ENCODE data around the gene LMBR1L. TPM values are rescaled to one million over a fixed set of nuclear protein-coding genes. Genes with fewer than 3 reads are reported as not detected.
"Not testable (repeated sequence)": the region's sequence is repeated elsewhere in the genome, so short reads cannot be mapped to it uniquely, and the experiment has no call there.

LMBR1L gene
- total RNA-seq, 2 donors from 2014 or later: 55.4 to 74.9 TPM

GRCh38 chr12:49088932-49089330 lies 21.7 kb downstream of the LMBR1L start:
- H3K27me3 Mint-ChIP-seq: peaks cover 17 to 29% of the 10 kb centered on the region in 2 donors
- H3K36me3 Mint-ChIP-seq: no peaks in the 10 kb centered on the region
- H3K4me3 Mint-ChIP-seq: peak overlapping the region; percentile 62
- DNase-seq (ENCODE audit: low spot score) (no peak), ATAC-seq (no peak)
- no peak overlapping the region for H3K27ac Mint-ChIP-seq
- H3K9me3 Mint-ChIP-seq: no peaks in the 10 kb centered on the region
- H3K4me1 Mint-ChIP-seq (ENCODE audit: low read depth in 2 of 2): peaks cover 33 to 47% of the 10 kb centered on the region in 2 donors

GRCh38 chr12:49088150-49088931 lies 22.3 kb downstream of the LMBR1L start:
- H3K36me3 Mint-ChIP-seq: no peaks in the 10 kb centered on the region
- H3K4me1 Mint-ChIP-seq (ENCODE audit: low read depth in 2 of 2): peaks cover 33 to 42% of the 10 kb centered on the region in 2 donors
- DNase-seq (ENCODE audit: low spot score): peak; percentile 86
- peak; percentile 92 to 93 for ATAC-seq
- peak overlapping the region in 1 of 2 donors; percentile 18 for H3K27ac Mint-ChIP-seq
- H3K4me3 Mint-ChIP-seq: peak overlapping the region; percentile 62
- no peaks in the 10 kb centered on the region for H3K9me3 Mint-ChIP-seq
- H3K27me3 Mint-ChIP-seq: peaks cover 12 to 23% of the 10 kb centered on the region in 2 donors

- H3K36me3 Mint-ChIP-seq: no peaks in the 10 kb centered on the region
- peaks cover 30 to 32% of the 10 kb centered on the region in 2 donors for H3K4me1 Mint-ChIP-seq (ENCODE audit: low read depth in 2 of 2)
- H3K27me3 Mint-ChIP-seq: peaks cover 9 to 18% of the 10 kb centered on the region in 2 donors
- H3K4me3 Mint-ChIP-seq: no peak overlapping the region
- ATAC-seq (no peak), DNase-seq (ENCODE audit: low spot score) (no peak)
- H3K9me3 Mint-ChIP-seq: no peaks in the 10 kb centered on the region
- peak overlapping the region in 1 of 2 donors; percentile 13 for H3K27ac Mint-ChIP-seq
These were observed 24.5 kb downstream of the LMBR1L start for GRCh38 chr12:49086116-49086515.

- DNase-seq (ENCODE audit: low spot score) (no peak), ATAC-seq (no peak)
- H3K36me3 Mint-ChIP-seq: no peaks in the 10 kb centered on the region
- H3K4me3 Mint-ChIP-seq: no peak overlapping the region
- H3K27me3 Mint-ChIP-seq: peaks cover 5 to 8% of the 10 kb centered on the region in 2 donors
- H3K4me1 Mint-ChIP-seq (ENCODE audit: low read depth in 2 of 2): peaks cover 18 to 20% of the 10 kb centered on the region in 2 donors
- no peaks in the 10 kb centered on the region for H3K9me3 Mint-ChIP-seq
- H3K27ac Mint-ChIP-seq: no peak overlapping the region
These were observed 26.2 kb downstream of the LMBR1L start for GRCh38 chr12:49084438-49084837.

GRCh38 chr12:49079793-49080192 lies 30.9 kb downstream of the LMBR1L start:
- no peaks in the 10 kb centered on the region for H3K36me3 Mint-ChIP-seq
- no peak for ATAC-seq
- no peaks in the 10 kb centered on the region for H3K9me3 Mint-ChIP-seq
- no peak overlapping the region for H3K27ac Mint-ChIP-seq
- no peak for DNase-seq (ENCODE audit: low spot score)
- H3K4me3 Mint-ChIP-seq: no peak overlapping the region
- no peaks in the 10 kb centered on the region for H3K4me1 Mint-ChIP-seq (ENCODE audit: low read depth in 2 of 2)
- peaks cover 0 to 3% of the 10 kb centered on the region in 2 donors for H3K27me3 Mint-ChIP-seq

GRCh38 chr12:49070971-49071370 lies 39.7 kb downstream of the LMBR1L start:
- ATAC-seq: no peak
- Mint-ChIP-seq H3K27me3 (no peaks in the 10 kb centered on the region), H3K36me3 (no peaks in the 10 kb centered on the region), H3K9me3 (no peaks in the 10 kb centered on the region), H3K27ac (peak overlapping the region; percentile 93 to 99), H3K4me1 (ENCODE audit: low read depth in 2 of 2) (peaks cover 28 to 31% of the 10 kb centered on the region in 2 donors), H3K4me3 (peak overlapping the region; percentile 12)
- no peak for DNase-seq (ENCODE audit: low spot score)

- Mint-ChIP-seq H3K4me1 (ENCODE audit: low read depth in 2 of 2) (peaks cover 28 to 34% of the 10 kb centered on the region in 2 donors), H3K9me3 (no peaks in the 10 kb centered on the region), H3K27ac (peak within 1 kb of the TSS; percentile 93 to 99), H3K36me3 (no peaks in the 10 kb centered on the region), H3K4me3 (peak within 1 kb of the TSS; percentile 98), H3K27me3 (no peaks in the 10 kb centered on the region)
- DNase-seq (ENCODE audit: low spot score): peak; percentile 100
- peak; percentile 100 for ATAC-seq
These were observed 40.9 kb downstream of the LMBR1L start, which contains the start of gene RHEBL1 for GRCh38 chr12:49069507-49070346. Gene RHEBL1 (minus strand): TSS chr12:49069979. CDS start chr12:49069785, 194 bp downstream.

GRCh38 chr12:49068879-49069506 lies 41.7 kb downstream of the LMBR1L start:
- Mint-ChIP-seq H3K9me3 (no peaks in the 10 kb centered on the region), H3K27ac (peak overlapping the region; percentile 93 to 99), H3K4me3 (peak overlapping the region; percentile 98), H3K4me1 (ENCODE audit: low read depth in 2 of 2) (peaks cover 31 to 36% of the 10 kb centered on the region in 2 donors), H3K36me3 (peaks cover 3% of the 10 kb centered on the region), H3K27me3 (no peaks in the 10 kb centered on the region)
- no peak for ATAC-seq
- no peak for DNase-seq (ENCODE audit: low spot score)

GRCh38 chr12:49066120-49066519 lies 44.5 kb downstream of the LMBR1L start:
- Mint-ChIP-seq H3K27me3 (no peaks in the 10 kb centered on the region), H3K4me3 (no peak overlapping the region), H3K27ac (no peak overlapping the region), H3K36me3 (peaks cover 7% of the 10 kb centered on the region), H3K4me1 (ENCODE audit: low read depth in 2 of 2) (peaks cover 31 to 33% of the 10 kb centered on the region in 2 donors), H3K9me3 (no peaks in the 10 kb centered on the region)
- DNase-seq (ENCODE audit: low spot score) (no peak), ATAC-seq (no peak)

GRCh38 chr12:49064767-49065152 lies 45.9 kb downstream of the LMBR1L start:
- Mint-ChIP-seq H3K4me1 (ENCODE audit: low read depth in 2 of 2) (peaks cover 26 to 28% of the 10 kb centered on the region in 2 donors), H3K27me3 (no peaks in the 10 kb centered on the region)
- ATAC-seq: no peak

GRCh38 chr12:49061916-49062315 lies 48.7 kb downstream of the LMBR1L start:
- not testable (repeated sequence) for H3K9me3 Mint-ChIP-seq; H3K36me3 Mint-ChIP-seq; H3K4me3 Mint-ChIP-seq; DNase-seq (ENCODE audit: low spot score); ATAC-seq; H3K27me3 Mint-ChIP-seq
- H3K27ac Mint-ChIP-seq: peak overlapping the region in 1 of 2 donors; percentile 84
- H3K4me1 Mint-ChIP-seq (ENCODE audit: low read depth in 2 of 2): peaks cover 32 to 37% of the 10 kb centered on the region in 2 donors

More at GRCh38 chr12:49064767-49065152, 45.9 kb downstream of the LMBR1L start:
- peaks cover 7% of the 10 kb centered on the region for H3K36me3 Mint-ChIP-seq
- H3K4me3 Mint-ChIP-seq: no peak overlapping the region
- no peak for DNase-seq (ENCODE audit: low spot score)
- no peak overlapping the region for H3K27ac Mint-ChIP-seq
- H3K9me3 Mint-ChIP-seq: no peaks in the 10 kb centered on the region

GRCh38 chr12:49061157-49061650 lies 49.4 kb downstream of the LMBR1L start:
- no peak for DNase-seq (ENCODE audit: low spot score)

More at GRCh38 chr12:49061157-49061650, 49.4 kb downstream of the LMBR1L start:
- peaks cover 7% of the 10 kb centered on the region for H3K36me3 Mint-ChIP-seq
- no peaks in the 10 kb centered on the region for H3K27me3 Mint-ChIP-seq
- ATAC-seq: peak in 1 of 2 donors; percentile 8
- H3K4me3 Mint-ChIP-seq: peak overlapping the region; percentile 95
- no peaks in the 10 kb centered on the region for H3K9me3 Mint-ChIP-seq
- H3K27ac Mint-ChIP-seq: peak overlapping the region; percentile 84 to 91
- peaks cover 39 to 44% of the 10 kb centered on the region in 2 donors for H3K4me1 Mint-ChIP-seq (ENCODE audit: low read depth in 2 of 2)
